Stimulated activated CD4-positive, alpha-beta T cell treated with anti-CD3 and anti-CD28 coated beads, Interleukin-12 subunit alpha, Interleukin-12 subunit beta, amount 100 ng/mL, for 48 hours (primary cell): Measurements from ENCODE around the gene ZNF804B.
"Not testable (repeated sequence)": the region's sequence is repeated elsewhere in the genome, so short reads cannot be mapped to it uniquely, and the experiment has no call there.

Experiments used
- DNase-seq, 3 donors: peaks; one replicate each; pipeline ENCODE4 v3.0.0-alpha.2; 2020; ENCODE audit warnings: low read depth in 2 of 3, low spot score in 1 of 3

ZNF804B gene

GRCh38 chr7:89077992-89078391 is 318.5 kb downstream of the ZNF804B start:
- DNase-seq: no peak

- no peak for DNase-seq
These were observed 326.1 kb downstream of the ZNF804B start for GRCh38 chr7:89085580-89085979.

- no peak for DNase-seq
These were observed 332.1 kb downstream of the ZNF804B start for GRCh38 chr7:89091550-89091949.

GRCh38 chr7:89094269-89094668 is 334.8 kb downstream of the ZNF804B start:
- no peak for DNase-seq

DNA sequence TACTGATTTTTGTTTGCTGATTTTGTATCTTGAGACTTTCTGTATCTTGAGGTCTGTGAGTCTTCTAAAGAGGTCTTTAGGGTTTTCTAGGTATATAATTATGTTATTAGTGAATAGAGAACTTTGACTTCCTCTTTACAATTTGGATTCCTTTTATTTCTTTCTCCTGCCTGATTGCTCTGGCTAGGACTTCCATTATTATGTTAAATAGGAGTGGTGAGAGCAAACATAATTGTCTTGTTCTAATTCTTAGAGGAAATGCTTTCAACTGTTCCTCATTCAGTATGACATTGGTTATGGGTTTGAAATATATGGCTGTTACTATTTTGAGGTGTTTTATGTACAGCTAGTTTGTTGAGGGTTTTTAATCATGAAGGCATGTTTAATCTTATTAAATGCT is 344.1 kb downstream of the ZNF804B start:
- DNase-seq: no peak

GRCh38 chr7:89104748-89105685 is 345.5 kb downstream of the ZNF804B start:
- no peak for DNase-seq

DNA sequence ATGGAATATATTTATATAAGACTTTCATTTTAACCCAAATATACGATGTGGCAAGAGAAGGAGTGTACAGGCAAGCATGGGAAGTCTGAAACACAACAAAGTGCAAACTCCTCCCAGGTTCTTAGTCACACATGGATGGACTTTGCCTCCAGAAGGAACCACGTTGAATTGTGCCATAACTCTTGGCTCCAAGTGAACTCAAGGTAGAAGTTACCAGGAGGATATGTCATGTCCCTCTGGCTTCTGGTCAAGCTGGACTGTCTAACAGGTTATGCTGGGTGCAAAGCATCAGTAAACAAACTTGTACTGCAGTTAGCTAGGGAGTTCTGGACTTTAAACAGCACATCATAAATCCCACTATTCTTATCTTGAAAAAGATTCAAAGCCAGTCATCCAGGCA is 364.4 kb downstream of the ZNF804B start:
- DNase-seq: no peak

- DNase-seq: no peak
These were observed 370.3 kb downstream of the ZNF804B start for GRCh38 chr7:89129600-89130375.

- no peak for DNase-seq
These were observed 373.9 kb downstream of the ZNF804B start for GRCh38 chr7:89133357-89133756.

DNA sequence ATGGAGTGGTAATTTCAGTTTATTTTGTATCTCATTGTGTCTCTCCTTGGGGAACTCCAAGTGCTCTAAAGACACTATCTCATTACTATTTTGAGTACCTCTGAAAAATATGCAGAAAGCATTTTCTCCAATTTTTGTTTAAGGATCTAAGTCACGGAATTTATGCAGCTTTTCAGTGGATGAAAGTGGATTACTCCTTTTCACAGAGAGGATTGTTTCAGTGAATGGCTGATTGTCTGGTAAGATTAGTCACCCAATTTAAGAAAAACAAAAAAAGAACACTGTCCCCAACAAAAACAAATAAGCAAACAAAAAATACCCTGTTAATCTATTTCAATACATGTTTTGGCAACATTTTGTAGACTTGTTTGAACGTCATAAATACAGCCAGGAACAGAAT is 374.3 kb downstream of the ZNF804B start:
- no peak for DNase-seq

DNA sequence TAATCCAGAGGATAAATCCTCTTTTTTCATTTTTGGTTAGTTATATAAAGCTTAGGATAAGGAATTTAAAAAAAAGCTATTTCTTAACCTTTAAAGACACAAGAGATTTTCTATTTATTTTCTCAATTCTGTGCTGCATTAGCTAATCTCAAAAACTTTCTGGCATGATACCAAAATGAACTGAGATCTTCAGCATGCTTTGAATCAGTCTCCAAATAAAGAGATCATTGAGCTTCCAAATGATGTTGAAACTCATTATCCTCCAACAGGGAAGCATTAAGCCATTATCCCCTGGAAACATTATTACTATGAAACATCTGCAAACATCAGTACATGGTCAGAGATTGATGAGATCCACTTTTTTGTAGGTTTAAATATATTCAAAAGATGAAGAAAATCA is 386.3 kb downstream of the ZNF804B start:
- DNase-seq: no peak

GRCh38 chr7:89160107-89160506 is 400.6 kb downstream of the ZNF804B start:
- DNase-seq: no peak

DNA sequence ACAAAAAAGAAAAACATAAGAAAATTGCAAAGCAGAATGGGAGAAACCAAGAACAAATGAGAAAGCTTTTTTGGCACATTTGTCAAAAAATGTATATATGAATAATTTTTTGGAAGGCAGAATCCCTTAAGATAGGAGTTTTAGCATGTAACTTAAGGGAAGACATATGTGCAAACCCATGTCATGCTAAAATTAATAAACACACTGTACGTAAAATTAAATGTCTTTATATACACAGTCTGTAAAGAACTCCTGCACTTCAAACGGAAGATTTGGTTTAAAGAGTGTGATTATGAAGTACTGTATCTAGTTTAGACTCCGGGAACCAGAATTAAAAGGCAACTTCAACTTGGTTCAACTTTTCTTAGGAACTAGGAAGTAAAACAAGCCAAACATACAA is 405.9 kb downstream of the ZNF804B start:
- no peak for DNase-seq

- no peak for DNase-seq
These were observed 411.1 kb downstream of the ZNF804B start for GRCh38 chr7:89170628-89171027.

GRCh38 chr7:89182116-89182515 is 422.6 kb downstream of the ZNF804B start:
- no peak for DNase-seq

- no peak for DNase-seq
These were observed 424.2 kb downstream of the ZNF804B start for GRCh38 chr7:89183712-89184111.

DNA sequence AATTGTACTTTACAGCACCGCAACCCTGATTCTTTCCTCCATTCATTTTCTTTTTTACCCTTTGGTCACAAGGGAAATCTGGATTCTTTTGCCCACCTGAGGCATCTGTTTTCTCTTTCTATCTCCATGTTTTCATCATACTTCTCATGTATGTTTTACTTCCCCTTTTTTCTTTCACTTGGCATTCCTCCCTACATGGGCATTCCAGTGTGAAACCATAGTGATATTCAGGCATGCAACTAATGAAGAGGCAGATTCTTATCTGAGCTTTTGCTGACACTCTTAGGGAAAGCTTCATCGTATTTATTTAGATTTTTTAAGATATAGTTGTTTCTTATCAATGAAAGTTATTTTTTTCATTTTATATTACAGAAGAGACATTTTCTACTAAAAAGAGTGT is 441.3 kb downstream of the ZNF804B start:
- no peak for DNase-seq

DNA sequence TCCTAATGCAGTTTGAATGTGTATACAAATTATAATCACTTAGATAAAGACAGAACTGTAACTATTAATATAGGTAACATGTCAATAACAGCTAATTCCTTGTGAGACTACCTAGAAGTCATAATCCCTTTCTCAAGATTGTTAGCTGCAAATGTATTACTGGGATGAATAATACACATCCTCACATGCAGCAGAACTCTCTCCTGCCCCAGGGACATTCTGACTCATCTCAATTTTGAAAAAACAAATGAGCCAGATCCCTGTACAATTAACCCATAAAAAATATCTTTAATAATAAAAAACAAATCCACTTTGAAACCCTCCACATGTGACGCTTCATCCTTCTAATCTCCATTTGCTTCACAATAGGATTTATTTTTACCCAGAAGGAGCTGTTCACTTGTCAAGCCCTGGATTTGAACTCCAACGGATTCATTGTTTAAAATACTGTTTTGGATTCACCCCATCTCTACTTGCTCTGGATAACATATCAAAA is 464.4 kb downstream of the ZNF804B start:
- no peak for DNase-seq

- not testable (repeated sequence) for DNase-seq
These were observed 469.2 kb downstream of the ZNF804B start for GRCh38 chr7:89228688-89229171.

- DNase-seq: no peak
These were observed 478.7 kb downstream of the ZNF804B start for GRCh38 chr7:89238156-89238555.

GRCh38 chr7:89246196-89246595 is 486.7 kb downstream of the ZNF804B start:
- no peak for DNase-seq

DNA sequence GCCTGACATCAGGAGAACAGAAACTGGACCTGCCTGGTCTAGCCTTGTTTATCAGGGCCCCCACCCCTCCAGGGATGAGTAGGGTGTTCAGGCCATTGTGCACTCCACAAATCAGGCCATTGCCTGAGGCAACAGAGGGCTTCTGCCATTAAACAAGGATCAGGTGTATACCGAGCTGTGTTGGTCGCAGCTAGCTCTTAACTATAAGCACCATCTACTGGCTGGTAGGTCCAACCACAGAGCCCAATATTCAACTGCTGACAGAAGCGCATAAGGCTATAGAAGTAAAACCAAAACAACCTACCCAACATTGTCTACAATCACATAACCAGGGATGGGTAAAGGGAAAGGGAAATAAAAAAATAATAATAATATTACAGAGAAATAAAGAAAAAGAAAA is 487.7 kb downstream of the ZNF804B start:
- no peak for DNase-seq
